IMR-90 (cell line): Measurements from ENCODE around the gene TAF6L. TPM values are rescaled to one million over a fixed set of nuclear protein-coding genes. Genes with fewer than 3 reads are reported as not detected.

Source experiments
- ATAC-seq: fragments of 200-7000 bp; cut with Tn5 transposase; 2 replicates; pipeline ENCODE4 v1.9.1; 2020; ENCODE audit warnings: low read depth, mild to moderate bottlenecking, moderate library complexity
- BruUV-seq: library from RNA; stranded (reverse); fragments of 400-500 nt; replicated peaks from 2 replicates; lab custom pipeline; 2021; lab: Mats Ljungman, UMichigan
- CTCF ChIA-PET: fragments of 300-600 bp; formaldehyde crosslinking; extraction: SDS; loops from one replicate; lab custom pipeline; 2021; ENCODE audit warnings: antibody characterized with exemption; lab: Yijun Ruan, JAX
- POLR2A ChIA-PET: fragments of 300-600 bp; sonication (Branson Sonifier 250); formaldehyde crosslinking; loops from one replicate; lab custom pipeline; 2022; ENCODE audit warnings: antibody characterized with exemption; ENCODE audit not compliant: unreplicated experiment; lab: Charles Lee
- DNase-seq: peaks from one replicate; pipeline ENCODE4 v3.0.0; 2013
- H2AFZ ChIP-seq: replicated peaks from 2 replicates; pipeline ENCODE3; 2013; ENCODE audit warnings: low read length, mild to moderate bottlenecking; ENCODE audit not compliant: poor library complexity
- H2AK5ac ChIP-seq: 2 replicates; pipeline ENCODE4 v1.6.1; 2013; ENCODE audit warnings: low read depth, low read length, inconsistent platforms
- H2AK9ac ChIP-seq: replicated peaks from 2 replicates; pipeline ENCODE3; 2013; ENCODE audit warnings: mild to moderate bottlenecking, low read depth, low read length, moderate library complexity; ENCODE audit not compliant: poor library complexity
- H2BK120ac ChIP-seq: 2 replicates; pipeline ENCODE4 v1.6.1; 2013; ENCODE audit warnings: low read depth, low read length, inconsistent platforms
- H2BK15ac ChIP-seq: 3 replicates; pipeline ENCODE4 v1.6.1; 2013; ENCODE audit warnings: low read depth, low read length, inconsistent platforms
- H2BK20ac ChIP-seq: 2 replicates; pipeline ENCODE4 v1.6.1; 2013; ENCODE audit warnings: low read depth, mild to moderate bottlenecking, inconsistent platforms, low read length, moderate library complexity
- H2BK5ac ChIP-seq: 2 replicates; pipeline ENCODE4 v1.6.1; 2013; ENCODE audit warnings: mild to moderate bottlenecking, low read depth, low read length, inconsistent platforms; ENCODE audit not compliant: poor library complexity, severe bottlenecking
- H3K14ac ChIP-seq: replicated peaks from 2 replicates; pipeline ENCODE4 v1.6.1; 2013; ENCODE audit warnings: low read depth, low read length, inconsistent platforms
- H3K18ac ChIP-seq: 2 replicates; pipeline ENCODE4 v1.6.1; 2013; ENCODE audit warnings: low read depth, low read length, control low read depth
- H3K23ac ChIP-seq: 2 replicates; pipeline ENCODE4 v1.6.1; 2013; ENCODE audit warnings: low read depth, low read length, inconsistent platforms
- H3K27ac ChIP-seq: 2 replicates; pipeline ENCODE4 v1.5.1; 2013; ENCODE audit warnings: mild to moderate bottlenecking, control low read depth, low read length; ENCODE audit not compliant: insufficient read depth
- H3K27me3 ChIP-seq: 2 replicates; pipeline ENCODE4 v1.6.1; 2013; ENCODE audit warnings: low read length; ENCODE audit not compliant: control insufficient read depth, insufficient read depth
- H3K36me3 ChIP-seq: 2 replicates; pipeline ENCODE4 v1.6.1; 2013; ENCODE audit warnings: low read length, mixed read lengths; ENCODE audit not compliant: control insufficient read depth, insufficient read depth
- H3K4ac ChIP-seq: 2 replicates; pipeline ENCODE4 v1.6.1; 2013; ENCODE audit warnings: low read depth, low read length, inconsistent platforms
- H3K4me1 ChIP-seq: 2 replicates; pipeline ENCODE4 v1.6.1; 2013; ENCODE audit warnings: low read length, mixed read lengths; ENCODE audit not compliant: control insufficient read depth, insufficient read depth
- H3K4me2 ChIP-seq: 2 replicates; pipeline ENCODE4 v1.6.1; 2013; ENCODE audit warnings: low read depth, mild to moderate bottlenecking, control low read depth, low read length, moderate library complexity
- H3K4me3 ChIP-seq: 2 replicates; pipeline ENCODE4 v1.5.1; 2013; ENCODE audit warnings: low read depth, mild to moderate bottlenecking, control low read depth, low read length, moderate library complexity; ENCODE audit not compliant: insufficient read depth
- H3K56ac ChIP-seq: 2 replicates; pipeline ENCODE4 v1.6.1; 2013; ENCODE audit warnings: low read length, inconsistent platforms; ENCODE audit not compliant: insufficient read depth; ENCODE audit errors: extremely low read depth
- H3K79me1 ChIP-seq, 2 experiments: 2 replicates each; pipeline ENCODE4 v1.6.1; 2013; ENCODE audit warnings: low read length in 2 of 2, inconsistent platforms in 1 of 2, low read depth in 1 of 2
- H3K9ac ChIP-seq: 2 replicates; pipeline ENCODE4 v1.6.1; 2013; ENCODE audit warnings: low read depth, low read length, control low read depth
- H3K9me1 ChIP-seq: 2 replicates; pipeline ENCODE4 v1.6.1; 2013; ENCODE audit warnings: low read length, inconsistent platforms; ENCODE audit not compliant: insufficient read depth
- H3K9me3 ChIP-seq: 2 replicates; pipeline ENCODE4 v1.6.1; 2013; ENCODE audit warnings: low read length; ENCODE audit not compliant: control insufficient read depth, insufficient read depth
- H4K20me1 ChIP-seq: 2 replicates; pipeline ENCODE4 v1.6.1; 2013; ENCODE audit warnings: low read length, inconsistent platforms; ENCODE audit not compliant: insufficient read depth
- H4K5ac ChIP-seq: 2 replicates; pipeline ENCODE4 v1.6.1; 2013; ENCODE audit warnings: mild to moderate bottlenecking, low read depth, low read length, control low read depth
- H4K8ac ChIP-seq, 2 experiments: 2 replicates each; pipeline ENCODE4 v1.6.1; 2013; ENCODE audit warnings: low read depth in 2 of 2, low read length in 2 of 2, control low read depth in 1 of 2, inconsistent platforms in 1 of 2
- H4K91ac ChIP-seq: 2 replicates; pipeline ENCODE4 v1.6.1; 2013; ENCODE audit warnings: low read depth, low read length, inconsistent platforms; ENCODE audit not compliant: insufficient read depth
- BHLHE40 ChIP-seq: fragments of 150-350 bp; IDR thresholded peaks from 2 replicates; pipeline ENCODE4 v1.6.1; 2016; ENCODE audit warnings: mild to moderate bottlenecking, low read depth, low read length
- CTCF ChIP-seq: conservative IDR thresholded peaks from 2 replicates; pipeline ENCODE4 v1.5.1; 2012; ENCODE audit warnings: mild to moderate bottlenecking, low read depth, low read length, improper control_type of control experiment
- ELK1 ChIP-seq: fragments of 150-350 bp; IDR thresholded peaks from 2 replicates; pipeline ENCODE4 v1.6.1; 2016; ENCODE audit warnings: low read depth, mild to moderate bottlenecking, low read length, moderate library complexity, borderline replicate concordance
- FOS ChIP-seq: fragments of 150-350 bp; IDR thresholded peaks from 2 replicates; pipeline ENCODE4 v1.6.1; 2016; ENCODE audit warnings: low read depth, low read length
- MAFK ChIP-seq: IDR thresholded peaks from 2 replicates; pipeline ENCODE4 v1.6.1; 2012; ENCODE audit warnings: low read depth, low read length, improper control_type of control experiment
- MAZ ChIP-seq: IDR thresholded peaks from 2 replicates; pipeline ENCODE4 v1.6.1; 2012; ENCODE audit warnings: low read depth, mild to moderate bottlenecking, low read length, improper control_type of control experiment, moderate library complexity, borderline replicate concordance
- NFE2L2 ChIP-seq: fragments of 150-350 bp; IDR thresholded peaks from 2 replicates; pipeline ENCODE4 v1.6.1; 2016; ENCODE audit warnings: low read depth, mild to moderate bottlenecking, low read length
- POLR2A ChIP-seq: IDR thresholded peaks from 2 replicates; pipeline ENCODE4 v1.6.1; 2012; ENCODE audit warnings: mild to moderate bottlenecking, low read depth, low read length
- RAD21 ChIP-seq: IDR thresholded peaks from 2 replicates; pipeline ENCODE4 v1.6.1; 2012; ENCODE audit warnings: low read length, improper control_type of control experiment
- RCOR1 ChIP-seq: IDR thresholded peaks from 2 replicates; pipeline ENCODE4 v1.6.1; 2012; ENCODE audit warnings: mild to moderate bottlenecking, low read length, improper control_type of control experiment; ENCODE audit not compliant: insufficient replicate concordance
- RFX5 ChIP-seq: IDR thresholded peaks from 2 replicates; pipeline ENCODE4 v1.8.0; 2012; ENCODE audit warnings: low read depth, mild to moderate bottlenecking, low read length, moderate library complexity
- USF2 ChIP-seq: fragments of 150-350 bp; IDR thresholded peaks from 2 replicates; pipeline ENCODE4 v1.6.1; 2017; ENCODE audit warnings: mild to moderate bottlenecking, antibody characterized with exemption, low read length, low read depth
- WGBS, 2 experiments: methylation state at CpG; one replicate each; pipeline versions ENCODE4 v1.1.5 to v1.1.7; 2013; ENCODE audit warnings: missing lambda C conversion rate in 2 of 2; ENCODE audit not compliant: insufficient read length in 1 of 2; ENCODE audit errors: extremely low coverage in 2 of 2; 5-methylcytosine and 5-hydroxymethylcytosine counted together
- dilution Hi-C: fragments of 300-500 bp; cut with HindIII; formaldehyde crosslinking; loops from one replicate; pipeline ENCODE4 v1.14.3; 2018; ENCODE audit warnings: low sequenced_read_pairs; ENCODE audit not compliant: unreplicated experiment
- in situ Hi-C: fragments of 300-500 bp; cut with MboI; formaldehyde crosslinking; loops from 3 replicates; pipeline ENCODE4 v1.14.3; 2019; ENCODE audit warnings: low sequenced_read_pairs, inconsistent platforms, mixed read lengths
- intact Hi-C: fragments of 100-400 bp; cut with micrococcal nuclease; formaldehyde crosslinking; loops from 2 replicates; pipeline ENCODE4 v1.10.0; 2022
- polyA plus RNA-seq, 3 experiments: library from polyadenylated mRNA; depleted of rRNA; stranded (reverse); fragments of >200 nt; gene quantifications; 2 replicates each; pipeline ENCODE4 v1.2.3, GENCODE V29; 2012; ENCODE audit warnings: low replicate concordance in 1 of 3
- total RNA-seq: library from RNA; depleted of rRNA; stranded (reverse); fragments of >200 nt; gene quantifications from 2 replicates; pipeline ENCODE4 v1.2.3, GENCODE V29; 2012

Gene TAF6L
- total and polyA plus RNA-seq, 2 of the 4 experiments (the other 2 are of a cell fraction), result 9.5 to 13.5 TPM

GRCh38 chr11:62811659-62812058 is 40.5 kb downstream of the TAF6L start:
- POLR2A ChIA-PET, result interaction anchor here (0.7 kb wide), 1 partner anchor 108 kb away, joined by 3 read pairs; no protein-coding TSS in a partner anchor

More at GRCh38 chr11:62811659-62812058, 40.5 kb downstream of the TAF6L start:
- Histone ChIP-seq H3K9me3 (no peaks in the 10 kb centered on the region), H3K79me1 (peaks cover 0 to 13% of the 10 kb centered on the region in 2 experiments; a peak in 1 of 4 replicates), H4K8ac (no peak overlapping the region), H4K91ac (no peak overlapping the region), H3K9ac (no peak overlapping the region), H3K4me2 (no peak overlapping the region), H3K27ac (no peak overlapping the region), H2BK5ac (no peak overlapping the region), H3K4me3 (no peak overlapping the region), H2AK9ac (no peak overlapping the region), H3K56ac (no peak overlapping the region), H3K23ac (no peak overlapping the region), H3K9me1 (peaks cover 10% of the 10 kb centered on the region), H3K36me3 (peaks cover 20% of the 10 kb centered on the region), H2AFZ (no peak overlapping the region), H3K18ac (no peak overlapping the region), H4K5ac (no peak overlapping the region), H2BK15ac (no peak overlapping the region), H3K27me3 (no peaks in the 10 kb centered on the region), H4K20me1 (no peaks in the 10 kb centered on the region), H3K4ac (no peak overlapping the region), H3K4me1 (peaks cover 12% of the 10 kb centered on the region), H2BK20ac (no peak overlapping the region), H2BK120ac (no peak overlapping the region), H2AK5ac (no peak overlapping the region), H3K14ac (no peak overlapping the region)
- 67% methylated on average over 1 of the region's 2 CpGs; no CpG with 5 or more reads in 1 of the 2 experiments for WGBS, 2 experiments
- BruUV-seq, result no TSS peak
- ATAC-seq, result no peak
- DNase-seq, result no peak
- intact Hi-C loops, result no loop called here
- TF ChIP-seq CTCF (no peak), NFE2L2 (no peak), MAZ (no peak), ELK1 (no peak), MAFK (no peak), FOS (no peak), RFX5 (no peak), RCOR1 (no peak), RAD21 (no peak), BHLHE40 (no peak), POLR2A (no peak), USF2 (no peak)
- CTCF ChIA-PET, result interaction anchor here (0.5 to 0.6 kb wide), 2 partner anchors 20 to 192 kb away, joined by 3 to 4 read pairs; partner anchors contain the start of gene STX5
- dilution Hi-C loops, result no loop called here
- in situ Hi-C loops, result no loop called here
